ENCODE results near the gene NADSYN1.
"Not testable (repeated sequence)": the region's sequence is repeated elsewhere in the genome, so short reads cannot be mapped to it uniquely, and the experiment has no call there.

Gene NADSYN1

DNA sequence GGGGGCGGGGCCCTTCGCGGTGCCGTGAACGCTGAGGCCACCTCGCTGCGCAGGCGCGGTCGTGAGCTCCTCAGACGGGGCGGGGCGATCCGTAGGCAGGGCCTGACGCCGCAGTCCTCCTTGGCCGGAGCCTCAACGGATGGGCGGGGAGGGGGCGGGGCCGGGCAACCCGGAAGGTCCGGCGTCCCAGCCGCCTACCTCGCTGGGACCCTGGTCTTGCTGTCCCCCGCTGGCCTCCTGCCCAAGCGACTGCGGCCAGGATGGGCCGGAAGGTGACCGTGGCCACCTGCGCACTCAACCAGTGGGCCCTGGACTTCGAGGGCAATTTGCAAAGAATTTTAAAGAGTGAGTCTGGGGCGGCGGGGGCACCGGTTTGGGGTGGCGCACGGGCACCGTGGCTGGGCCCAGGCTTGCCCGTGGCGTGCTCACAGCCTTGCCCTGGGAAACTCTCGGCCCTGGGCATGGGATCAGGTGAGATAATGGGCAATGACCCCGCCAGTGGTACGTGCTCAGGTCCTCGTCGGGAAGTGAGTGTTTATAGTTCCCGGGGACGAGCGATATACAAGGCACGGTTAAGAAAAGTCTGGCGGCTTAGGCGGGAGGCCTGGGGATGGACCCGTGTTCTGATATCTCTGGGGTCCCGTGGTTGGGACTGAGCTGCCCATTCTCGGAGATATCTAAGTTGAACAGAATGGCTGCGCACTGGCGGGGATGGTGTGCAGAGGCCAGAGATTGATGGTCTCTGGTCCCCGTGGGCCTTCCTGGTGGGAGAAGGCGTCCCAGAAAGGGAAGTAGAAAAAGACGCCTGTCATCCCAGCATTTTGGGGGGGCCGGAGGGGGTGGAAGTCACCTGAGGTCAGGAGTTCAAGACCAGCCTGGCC is at the start of gene NADSYN1:
Gene NADSYN1, plus strand, starts transcription at position 167 of the 881 bp plus-strand sequence. Its CDS starts 94 bp downstream, at position 261.
- DNase-seq = peak; percentile 90

DNA sequence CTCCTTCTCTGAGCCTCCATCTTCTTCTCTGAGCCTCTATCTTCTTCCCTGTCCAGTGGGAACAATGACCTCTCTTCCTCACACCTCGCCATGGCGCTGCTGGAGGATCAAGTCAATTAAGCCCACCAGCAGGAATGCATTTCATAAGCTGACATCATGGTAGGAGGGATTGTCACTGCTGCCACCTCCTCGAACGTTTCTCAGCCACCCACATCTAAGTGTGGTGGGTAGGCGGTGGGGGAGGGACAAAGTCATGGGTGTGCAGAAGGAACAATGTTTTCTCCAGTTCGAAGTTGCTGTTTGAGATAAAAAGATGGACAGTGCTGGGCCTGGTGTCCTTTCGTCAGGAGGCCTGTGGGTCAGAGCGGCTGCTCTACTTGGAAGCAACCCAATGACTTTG is 48.8 kb upstream of the NADSYN1 start:
- DNase-seq = no peak

DNA sequence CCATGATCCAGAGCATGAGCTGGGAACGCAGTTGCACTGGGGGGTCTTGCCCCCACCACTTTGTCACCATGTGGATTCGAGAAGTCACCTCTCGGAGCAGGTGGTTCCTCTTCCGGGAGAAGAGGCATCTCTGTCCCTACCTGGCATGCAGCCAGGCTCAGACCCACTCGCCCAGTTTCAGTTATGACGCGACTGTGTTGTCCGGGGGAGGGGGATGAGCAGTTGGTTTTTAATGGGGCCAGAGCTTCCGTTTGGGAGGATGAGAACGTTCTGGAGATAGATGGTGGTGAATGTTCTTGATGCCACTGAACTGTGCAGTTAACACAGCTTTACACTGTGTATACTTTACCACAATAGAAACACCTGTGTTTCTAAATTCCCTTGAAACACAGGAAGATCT is 46.3 kb upstream of the NADSYN1 start:
- DNase-seq = no peak

DNA sequence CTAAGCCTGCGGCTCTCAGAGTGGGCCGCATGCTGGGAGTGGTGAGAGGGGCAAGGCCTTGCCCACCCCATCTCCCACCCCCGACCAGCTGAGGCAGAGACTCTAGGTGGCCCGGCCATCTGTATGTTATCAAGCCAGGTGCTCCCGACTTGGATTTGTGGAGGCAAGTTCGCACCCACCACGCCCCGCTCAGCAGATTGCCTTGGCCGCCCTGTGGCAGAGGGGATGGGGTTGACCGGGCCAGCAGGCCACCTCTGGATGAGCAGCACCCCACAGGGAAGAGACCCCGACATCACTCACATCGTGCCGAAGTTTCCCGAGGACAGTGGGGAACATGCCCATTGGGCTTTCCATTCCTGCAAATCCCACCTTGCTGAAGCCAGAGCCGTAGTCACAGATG is 45.6 kb upstream of the NADSYN1 start:
- no peak for DNase-seq

DNA sequence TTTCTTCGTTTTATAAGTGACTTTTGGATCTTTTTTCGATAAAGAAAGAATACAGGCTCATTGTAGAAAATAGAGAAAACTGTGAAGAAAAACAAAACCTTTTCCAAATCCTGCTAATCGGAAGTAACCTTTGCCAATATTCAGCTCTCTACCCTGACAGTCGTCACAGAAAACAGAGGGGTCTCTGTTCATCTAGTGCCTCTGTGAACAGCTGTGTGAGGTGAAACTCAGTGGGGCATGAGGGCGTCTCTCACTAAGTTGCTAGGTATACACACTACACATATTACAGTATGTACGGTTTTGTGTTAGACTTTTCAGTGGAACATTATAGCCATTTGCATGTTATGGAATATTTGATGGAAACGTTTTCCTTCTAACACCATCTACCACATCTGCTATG is 44.2 kb upstream of the NADSYN1 start:
- DNase-seq = no peak

DNA sequence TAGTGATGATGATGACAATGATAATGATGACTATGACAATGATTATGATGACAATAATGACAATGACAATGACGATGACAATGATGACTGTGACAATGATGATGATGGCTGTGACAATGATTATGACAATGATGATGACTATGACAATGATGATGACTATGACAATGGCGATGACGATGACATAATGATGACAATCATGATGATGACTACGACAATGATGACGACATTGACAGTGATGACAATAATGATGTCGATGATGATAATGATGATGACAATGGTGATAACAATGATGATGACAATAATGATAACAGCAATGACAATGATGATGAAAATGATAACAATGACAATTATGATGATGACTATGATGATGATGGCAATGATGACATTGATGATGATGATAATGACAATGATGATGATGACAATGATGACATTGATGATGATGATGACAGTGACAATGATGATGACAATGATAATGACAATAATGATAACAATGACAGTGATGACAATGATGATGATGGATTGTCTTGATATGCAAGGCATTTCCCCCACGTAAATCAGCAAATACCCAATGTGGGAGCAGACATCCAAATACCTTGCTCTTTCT is 42.5 kb upstream of the NADSYN1 start:
- no peak for DNase-seq

DNA sequence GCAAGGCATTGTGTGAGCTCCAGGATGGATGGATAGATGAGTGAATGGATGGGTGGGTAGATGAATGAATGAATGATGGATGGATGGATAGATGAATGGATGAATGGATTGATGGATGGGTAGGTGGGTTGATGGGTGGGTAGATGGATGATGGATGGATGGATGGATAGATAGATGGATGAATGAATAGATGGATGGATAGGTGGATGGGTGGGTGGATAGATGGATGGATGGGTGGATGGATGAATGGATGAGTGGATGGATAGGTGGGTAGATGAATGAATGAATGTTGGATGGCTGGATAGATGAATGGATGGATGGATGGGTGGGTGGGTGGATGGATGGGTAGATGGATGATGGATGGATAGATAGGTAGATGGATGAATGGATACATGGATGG is 38.4 kb upstream of the NADSYN1 start:
- DNase-seq = no peak

DNA sequence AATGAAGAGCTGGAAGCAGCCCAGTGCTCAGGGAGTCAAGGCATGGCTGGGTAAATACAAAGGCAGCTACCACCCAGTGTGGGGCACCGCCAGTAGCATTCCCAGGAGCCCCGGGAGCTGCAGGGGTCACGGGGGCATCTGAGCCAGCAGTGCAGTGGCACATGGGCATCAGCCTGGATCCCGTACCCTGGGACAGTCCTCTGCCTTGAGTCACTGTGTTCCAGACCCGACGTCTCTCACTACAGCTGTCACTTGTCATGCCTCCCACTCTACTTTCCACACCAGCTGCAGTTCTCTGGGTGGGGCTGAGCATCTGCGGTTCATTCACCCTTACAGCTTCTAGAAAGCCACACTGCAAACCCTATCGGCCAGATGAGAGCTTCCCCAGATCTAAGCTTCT is 34.4 kb upstream of the NADSYN1 start:
- DNase-seq = peak; percentile 62

DNA sequence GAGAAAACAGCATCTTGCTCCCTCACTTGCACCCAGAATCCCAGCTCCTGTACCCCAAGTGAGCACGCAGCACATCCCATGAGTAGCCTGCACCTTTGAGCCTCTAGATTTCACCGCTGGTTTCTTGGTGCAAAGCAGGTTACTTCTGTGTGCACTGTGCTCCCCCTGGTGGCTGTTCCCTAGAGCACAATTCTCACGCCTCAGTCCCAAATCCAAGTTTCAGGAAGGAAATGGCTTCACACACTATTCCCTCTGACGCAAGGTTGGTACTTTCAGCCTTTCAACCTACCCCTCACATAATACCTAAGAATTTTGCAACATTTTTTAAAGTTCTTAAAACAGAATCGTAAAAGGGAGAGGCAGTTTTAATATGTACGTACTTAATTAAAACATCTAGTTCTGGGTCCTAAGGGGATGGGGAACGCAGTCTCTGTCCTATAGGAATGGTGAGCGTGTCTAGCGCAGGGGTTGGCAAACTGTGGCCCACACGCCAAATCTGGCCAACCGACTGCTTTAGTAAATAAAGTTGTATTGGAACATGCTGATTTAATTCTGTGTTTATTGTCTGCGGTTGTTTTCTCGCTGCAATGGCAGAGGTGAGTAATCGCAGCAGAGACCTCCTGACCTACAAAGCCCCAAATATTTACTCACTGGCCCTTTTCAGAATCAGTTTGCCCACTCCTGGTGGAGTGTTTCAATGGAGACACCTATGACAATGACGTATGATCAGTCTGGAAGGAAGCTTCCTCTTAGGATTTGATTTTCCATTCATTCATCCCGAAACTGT is 32.4 kb upstream of the NADSYN1 start:
- peak; percentile 37 for DNase-seq

DNA sequence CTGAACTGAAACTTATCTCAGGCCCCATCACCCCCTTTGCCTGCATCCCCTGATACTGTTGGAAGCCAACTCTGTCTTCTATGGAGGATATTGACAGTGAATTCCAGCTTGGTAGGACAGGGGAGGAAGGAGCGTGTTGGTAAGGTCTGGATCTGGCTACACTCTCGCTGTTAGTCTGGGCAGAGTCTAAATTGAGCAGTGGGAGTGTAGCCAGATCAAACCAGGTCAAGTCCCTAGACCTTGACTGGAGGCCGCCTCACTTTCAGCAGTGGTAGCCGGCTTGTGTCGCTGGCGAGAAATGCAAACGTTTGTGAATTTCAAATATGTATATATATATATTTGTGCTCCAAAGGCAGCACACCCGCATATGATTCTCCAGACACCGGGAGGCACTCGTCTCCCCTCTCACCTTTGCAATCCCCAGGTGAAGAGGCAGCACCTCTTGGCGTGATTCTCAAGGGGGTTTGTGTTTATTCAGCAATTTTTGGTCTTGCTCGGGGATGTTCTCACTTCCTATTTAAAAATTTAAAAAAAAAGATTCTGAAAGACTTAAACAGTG is 31.5 kb upstream of the NADSYN1 start:
- DNase-seq = no peak

DNA sequence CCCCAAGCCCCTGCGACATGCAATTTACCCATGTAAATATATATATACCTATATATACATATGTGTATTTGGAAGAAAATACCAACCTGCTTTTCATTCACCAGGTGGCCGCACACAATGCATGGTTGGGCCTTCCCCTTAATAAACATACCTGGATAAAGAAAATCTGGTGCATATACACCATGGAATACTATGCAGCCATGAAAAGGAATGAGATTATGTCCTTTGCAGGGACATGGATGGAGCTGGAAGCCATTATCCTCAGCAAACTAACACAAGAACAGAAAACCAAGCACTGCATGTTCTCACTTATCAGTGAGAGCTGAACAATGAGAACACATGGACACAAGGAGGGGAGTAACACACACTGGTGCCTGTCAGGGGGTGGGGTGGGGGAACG is 30.7 kb upstream of the NADSYN1 start:
- not testable (repeated sequence) for DNase-seq

DNA sequence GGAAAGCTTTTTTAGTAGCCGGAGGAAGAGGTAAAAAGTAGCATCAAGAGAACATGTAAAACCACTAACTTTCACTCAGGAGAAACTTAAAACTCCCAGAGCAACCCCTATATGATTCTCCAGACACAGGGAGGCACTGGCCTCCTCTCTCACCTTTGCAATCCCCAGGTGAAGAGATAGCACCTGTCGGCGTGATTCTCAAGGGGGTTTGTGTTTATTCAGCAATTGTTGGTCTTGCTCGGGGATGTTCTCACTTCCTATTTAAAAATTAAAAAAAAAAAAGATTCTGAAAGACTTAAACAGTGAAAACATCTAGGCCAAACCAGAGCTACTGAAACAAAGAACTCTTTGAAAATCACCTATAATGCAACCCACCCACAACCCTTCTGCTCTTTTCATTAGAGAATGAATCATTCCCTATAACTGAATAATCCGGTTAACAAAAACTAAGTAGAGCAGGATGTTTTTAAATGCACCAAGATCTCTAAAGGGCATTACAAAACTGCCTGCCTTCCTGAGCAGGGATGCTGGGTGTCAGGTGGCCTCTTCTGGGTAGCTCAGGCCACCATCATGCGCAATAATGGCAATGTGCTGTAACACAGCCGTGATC is 29.7 kb upstream of the NADSYN1 start:
- peak; percentile 27 for DNase-seq

DNA sequence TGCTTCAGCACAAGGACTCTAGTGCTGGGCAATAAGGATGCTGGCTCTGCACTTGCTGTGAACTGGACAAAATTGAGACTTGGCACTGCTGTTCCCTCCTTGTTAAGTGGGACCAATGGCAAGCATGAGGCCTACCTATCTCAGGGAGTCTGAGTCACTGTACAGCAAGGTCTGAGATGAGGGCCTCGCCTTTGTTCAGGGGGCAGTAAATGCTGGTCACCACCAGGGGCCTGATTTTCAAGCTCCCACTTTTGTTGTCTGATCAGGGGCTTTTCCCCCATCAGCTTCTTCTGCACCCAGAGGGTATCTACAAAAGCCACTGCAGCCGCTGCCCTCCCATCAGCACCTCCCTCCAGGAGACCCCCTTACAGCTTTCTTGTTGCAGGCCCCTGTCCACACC is 27.6 kb upstream of the NADSYN1 start:
- DNase-seq = no peak

DNA sequence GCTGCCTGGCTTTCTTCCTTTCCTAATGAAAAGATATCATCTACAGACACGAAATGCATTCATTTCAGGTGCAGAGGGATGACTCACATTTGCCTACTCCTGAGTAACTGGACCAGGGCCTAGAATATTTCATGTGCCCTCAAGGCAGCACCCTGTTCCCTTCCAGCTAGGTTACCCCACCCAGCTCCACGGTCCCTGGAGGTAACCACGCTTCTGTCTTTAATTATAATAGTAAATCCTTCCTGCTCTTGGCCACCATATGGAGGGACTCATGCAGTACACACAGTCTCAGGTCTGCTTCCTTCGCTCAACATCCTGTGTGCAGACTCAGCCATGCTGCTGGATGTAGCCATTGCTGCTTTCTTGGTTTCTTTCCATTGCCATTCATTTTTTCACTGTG is 27.1 kb upstream of the NADSYN1 start:
- DNase-seq = peak; percentile 16

DNA sequence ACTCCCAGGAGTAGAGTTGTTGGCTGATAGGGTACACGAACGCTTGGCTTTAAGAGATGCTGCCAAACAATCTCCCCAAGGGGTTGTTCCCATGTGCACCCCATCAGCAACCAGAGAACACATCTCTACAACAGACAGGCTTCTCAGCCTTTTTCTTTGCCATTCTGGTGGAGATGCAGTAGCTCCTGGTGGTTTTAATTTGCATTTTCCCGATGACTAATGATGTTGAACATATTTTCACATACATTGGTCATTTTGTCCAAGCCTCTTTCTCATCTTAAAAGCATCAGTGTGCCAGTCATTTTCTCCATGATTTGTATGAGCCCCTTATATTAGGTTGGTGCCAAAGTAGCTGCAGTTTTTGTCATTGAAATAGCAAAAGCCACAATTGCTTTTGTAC is 26.6 kb upstream of the NADSYN1 start:
- DNase-seq = no peak

DNA sequence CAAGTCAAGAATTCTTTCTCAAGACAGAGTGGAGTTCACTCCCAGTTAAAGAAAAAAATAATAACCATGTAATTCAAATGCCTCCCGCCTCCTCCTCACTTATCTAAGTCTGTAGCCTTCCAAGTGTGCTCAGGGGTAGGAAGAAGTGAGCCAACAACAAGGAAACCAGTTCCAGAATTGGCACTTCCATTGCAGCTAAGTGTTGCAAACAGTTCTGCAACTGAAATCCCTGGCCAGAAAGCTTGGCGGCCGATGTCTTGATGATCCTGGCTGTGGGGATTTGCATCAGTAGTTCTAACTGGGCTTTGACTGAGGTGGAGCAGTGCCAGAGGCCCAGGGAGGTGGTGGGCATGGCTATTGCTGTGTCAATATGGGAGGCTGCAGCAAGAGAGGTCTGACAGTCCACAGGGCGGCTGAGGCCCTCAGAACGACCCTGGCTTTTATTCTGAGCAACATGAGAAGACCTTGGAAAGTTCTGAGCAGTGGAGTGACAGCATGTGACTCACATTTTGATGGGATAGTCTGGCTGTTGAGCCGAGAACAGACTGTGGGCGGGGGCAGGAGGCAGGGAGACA is 24.1 kb upstream of the NADSYN1 start:
- no peak for DNase-seq

DNA sequence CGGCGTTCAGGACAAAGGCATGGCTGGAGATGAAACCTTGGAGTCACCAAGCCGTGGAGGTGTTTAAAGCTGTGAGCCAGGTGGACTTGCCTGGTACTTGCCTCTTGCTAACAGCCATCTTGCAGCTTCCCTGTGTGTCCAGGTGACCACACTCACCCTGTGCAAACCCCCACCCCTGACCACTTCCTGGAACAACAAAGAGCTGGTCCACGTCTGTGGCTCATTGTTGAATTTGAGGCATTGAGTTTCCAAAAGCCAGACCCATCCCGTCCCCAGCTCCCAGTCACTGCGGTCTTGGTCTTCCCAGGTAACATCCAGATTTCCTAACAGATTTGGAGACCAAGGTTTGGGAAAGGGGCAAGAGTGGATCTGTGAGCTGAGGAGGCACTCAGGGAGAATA is 23.3 kb upstream of the NADSYN1 start:
- no peak for DNase-seq

DNA sequence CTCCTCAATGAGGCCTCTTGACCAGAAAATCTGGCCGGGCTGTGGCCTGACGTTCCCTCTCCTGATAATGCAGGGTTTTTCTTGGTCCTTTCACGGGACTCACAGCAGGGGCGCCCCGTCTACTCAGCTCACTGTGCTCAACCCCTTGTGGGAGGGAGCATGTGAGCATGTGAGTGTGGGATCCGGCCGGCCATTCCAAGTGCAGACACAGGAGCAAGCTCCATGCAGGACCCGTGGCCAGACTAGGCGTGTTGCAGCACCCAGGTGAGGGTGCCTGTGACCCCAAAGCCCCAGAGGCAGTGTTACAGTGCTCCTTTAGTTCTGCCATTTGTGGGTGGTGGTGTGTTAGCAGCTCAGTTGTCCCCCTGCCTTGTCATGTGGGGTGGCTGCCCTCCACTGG is 22.8 kb upstream of the NADSYN1 start:
- DNase-seq = no peak

DNA sequence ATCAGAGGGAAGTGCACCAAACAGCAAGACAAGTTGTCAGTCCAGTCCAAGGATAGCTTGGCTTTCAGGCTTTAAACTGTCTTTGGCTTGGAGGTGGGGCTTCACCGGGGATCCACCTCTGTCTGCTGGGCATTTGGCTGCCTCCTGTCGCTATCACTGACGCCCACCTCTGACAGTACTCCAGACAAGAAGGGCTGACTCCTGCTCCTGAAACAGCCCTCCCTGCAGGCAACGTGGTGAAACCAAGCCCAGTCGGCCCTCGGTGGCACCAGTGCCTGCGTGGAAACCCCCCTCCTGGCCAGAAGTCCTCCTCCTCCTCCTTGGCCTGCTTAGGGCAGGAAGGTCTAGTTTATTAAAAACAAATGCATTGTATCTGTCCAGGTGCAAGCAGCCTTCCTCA is 21.7 kb upstream of the NADSYN1 start:
- DNase-seq = no peak

DNA sequence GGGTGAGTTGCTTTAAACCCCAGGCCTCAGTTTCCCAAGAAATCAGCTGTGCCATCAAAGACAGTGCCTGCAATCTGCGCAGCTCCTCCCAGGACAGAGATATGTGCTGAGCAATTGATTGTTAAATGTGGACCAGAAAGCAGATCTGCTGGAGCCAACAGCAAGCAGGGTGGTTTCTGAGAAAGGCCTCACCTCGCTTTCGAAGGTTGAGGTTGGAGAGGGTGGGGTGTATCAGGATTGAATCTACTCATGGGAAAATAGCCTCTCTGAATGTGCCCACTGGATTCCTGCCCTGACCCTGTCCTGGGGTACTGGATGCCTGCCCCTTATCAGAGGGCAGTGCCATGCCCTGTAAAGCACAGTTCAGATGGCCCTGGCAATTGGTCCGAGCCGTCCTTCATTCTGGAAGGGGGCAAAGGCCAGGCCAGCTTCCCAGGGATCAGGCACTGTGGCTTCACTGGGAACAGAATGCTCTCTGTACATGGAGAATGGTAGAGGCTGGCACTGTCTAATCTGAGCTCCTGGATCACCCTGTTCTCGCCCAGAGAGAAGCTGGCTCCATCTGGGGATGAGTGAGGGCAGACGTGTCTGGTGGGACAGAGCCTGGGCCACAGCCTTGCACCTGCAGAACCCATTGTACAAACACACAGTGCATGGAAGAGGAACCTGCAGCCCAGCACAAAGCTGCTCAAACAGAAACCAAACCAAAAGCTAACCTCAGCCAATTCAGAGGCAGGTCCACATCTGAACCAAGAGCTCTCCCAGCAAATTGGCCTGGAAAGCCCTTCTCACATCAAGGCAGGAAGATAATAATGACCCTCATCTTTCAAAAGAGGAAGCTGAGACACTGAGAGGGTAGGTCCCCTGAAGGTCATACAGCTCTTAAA is 20.0 kb upstream of the NADSYN1 start:
- DNase-seq = no peak

DNA sequence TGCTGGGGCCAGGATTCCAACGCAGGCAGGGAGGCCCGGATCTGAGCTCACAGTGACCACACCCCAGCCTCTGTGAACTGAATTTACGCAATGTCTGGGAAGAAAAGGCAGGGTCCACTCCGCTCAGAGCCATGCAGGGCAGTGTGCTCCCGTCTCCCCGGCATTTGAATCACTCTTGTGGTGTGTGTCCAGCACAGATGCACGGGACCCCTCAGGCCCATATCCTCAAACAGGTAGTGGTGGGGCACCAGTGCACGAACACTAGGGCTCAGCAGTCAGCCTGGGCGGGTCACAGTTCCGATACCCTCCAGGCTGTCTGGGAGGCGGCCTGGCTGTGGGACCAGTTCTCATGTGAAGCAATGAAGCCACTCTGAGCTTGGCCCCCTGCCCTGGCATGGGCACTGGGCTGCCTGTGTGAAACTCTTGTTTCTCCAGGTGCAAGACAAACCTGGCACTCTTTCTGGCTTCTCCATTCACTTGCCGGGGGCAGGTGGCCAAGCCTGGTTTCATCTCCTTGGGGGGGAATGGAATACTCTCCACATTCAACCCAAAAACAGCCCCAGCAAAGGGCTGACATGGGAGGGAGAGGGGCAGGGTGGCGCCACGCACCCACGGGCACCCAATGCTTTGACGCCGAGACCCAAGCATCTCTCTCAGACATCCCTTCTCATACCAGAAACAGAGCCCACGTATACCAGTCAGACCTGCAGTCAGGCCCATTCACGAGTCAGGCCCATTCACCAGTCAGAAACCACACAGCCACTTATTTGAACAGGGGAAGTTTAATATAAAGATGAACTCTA is 19.2 kb upstream of the NADSYN1 start:
- no peak for DNase-seq

All from NCI-H2171 treated with DMSO at 0.1 percent for 48 hours (cell line).